ENCODE data around the gene ZCCHC14.
A peak's percentile ranks its signal among the peaks of the same experiment; 100 is the strongest.

DNA sequence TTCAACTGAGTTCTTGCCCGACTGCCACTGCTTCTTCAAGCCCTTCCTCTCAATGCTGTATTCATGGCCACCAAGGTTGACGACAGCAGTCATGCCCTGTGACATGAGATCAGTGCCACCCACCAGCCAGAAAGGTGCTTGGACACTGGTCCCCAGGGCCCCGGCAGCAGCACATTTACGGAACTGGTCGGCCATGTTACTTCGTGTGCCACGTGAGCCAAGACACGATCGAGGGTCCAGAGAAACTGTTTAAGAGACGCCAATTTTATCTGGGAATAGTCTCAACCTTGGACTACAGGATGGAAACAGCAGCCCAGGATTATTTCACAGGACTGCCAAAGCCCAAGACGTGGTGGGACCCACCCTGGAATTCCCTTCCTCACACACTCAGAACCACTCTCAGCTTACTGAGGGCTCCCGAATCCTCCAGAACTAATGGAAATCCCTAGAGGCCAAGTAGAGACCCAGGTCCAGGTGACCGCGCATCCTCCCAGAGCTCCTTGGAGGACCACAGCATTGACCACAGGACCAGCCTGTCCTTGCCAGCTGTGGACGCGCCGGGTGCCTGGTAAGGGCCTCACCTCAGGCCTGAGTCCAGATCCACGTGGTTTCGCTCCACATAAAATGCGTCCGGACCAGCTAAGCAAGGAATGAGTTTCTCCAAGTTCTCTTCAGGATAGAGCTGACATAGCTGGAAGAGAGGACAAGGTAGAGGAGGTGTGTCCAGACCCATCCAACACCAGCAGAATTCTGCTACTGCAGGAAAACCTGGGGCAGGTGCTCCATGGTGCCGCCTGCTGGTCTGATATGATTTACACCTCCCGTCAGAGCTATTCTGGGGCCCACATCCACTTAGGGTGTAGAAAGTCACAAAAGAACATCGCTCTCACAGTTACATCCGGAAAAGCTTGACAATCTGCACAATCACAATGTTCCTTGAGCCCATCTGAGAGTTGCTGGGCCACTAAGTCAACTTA lies 72.5 kb downstream of the ZCCHC14 start:
- peak; percentile 56 for TF ChIP-seq CTCF (IDR thresholded peaks at IDR 0.05)
- TF ChIP-seq ZFX (IDR thresholded peaks at IDR 0.05; ENCODE audit: borderline replicate concordance), result no peak

Measured in 22Rv1 (cell line).